ENCODE results near the gene IRF8.

GRCh38 chr16:85909932-85910853 lies 11.2 kb downstream of the IRF8 start:
- TF ChIP-seq POLR2A (IDR thresholded peaks at IDR 0.05) (no peak), CTCF (IDR thresholded peaks at IDR 0.05) (no peak)
